HCT116 (cell line): Measurements from ENCODE around the gene CLTC. TPM values are rescaled to one million over a fixed set of nuclear protein-coding genes. Genes with fewer than 3 reads are reported as not detected.

ENCODE experiments used
- ATAC-seq: fragments of 200-7000 bp; cut with Tn5 transposase; 2 replicates; pipeline ENCODE4 v1.9.1; 2020; ENCODE audit warnings: mild to moderate bottlenecking, moderate library complexity
- BruUV-seq: library from RNA; stranded (reverse); fragments of 400-500 nt; replicated peaks from 2 replicates; lab custom pipeline; 2021; lab: Mats Ljungman, UMichigan
- CTCF ChIA-PET: fragments of 300-600 bp; sonication (Branson Sonifier 250); formaldehyde crosslinking; loops from one replicate; lab custom pipeline; 2021; ENCODE audit warnings: antibody characterized with exemption; lab: Charles Lee
- POLR2A ChIA-PET: fragments of 300-600, 350-600 bp; sonication (Branson Sonifier 250); formaldehyde crosslinking; loops from one replicate; lab custom pipeline; 2021; ENCODE audit warnings: antibody characterized with exemption; lab: Charles Lee
- RAD21 ChIA-PET, 2 experiments: fragments of 300-600 bp; sonication (Branson Sonifier 250); formaldehyde crosslinking; loops; one replicate each; lab custom pipeline; 2023; ENCODE audit warnings: low total read pairs in 2 of 2; ENCODE audit not compliant: uncharacterized antibody in 2 of 2, unreplicated experiment in 2 of 2, low non-redundant PET in 1 of 2; lab: Charles Lee
- DNase-seq: peaks from one replicate; pipeline ENCODE4 v3.0.0-alpha.2; 2010; ENCODE audit warnings: low read depth, low spot score
- H2AFZ ChIP-seq: fragments of 200-600 bp; shearing (Covaris generic), sonication (generic); 2 replicates; pipeline ENCODE4 v1.6.1; 2017; ENCODE audit warnings: low read depth, mixed run types, mixed read lengths, antibody characterized with exemption, low read length; ENCODE audit not compliant: poor library complexity, severe bottlenecking
- H3K27ac ChIP-seq: 2 replicates; pipeline ENCODE4 v1.5.1; 2012; ENCODE audit warnings: low read depth, low read length
- H3K27me3 ChIP-seq: fragments of 200-600 bp; sonication (generic); 2 replicates; pipeline ENCODE4 v1.6.1; 2016; ENCODE audit warnings: mixed run types, low read length, mixed read lengths; ENCODE audit not compliant: insufficient read depth
- H3K36me3 ChIP-seq, 2 experiments: fragments of 200-500 bp in 1 of 2; fragments of 200-600 bp in 1 of 2; sonication (Bioruptor generic) in 1 of 2; sonication (generic) in 1 of 2; 2 replicates each; pipeline versions ENCODE4 v1.5.1 to v1.6.1; 2014 to 2016; ENCODE audit warnings: low read length in 2 of 2, inconsistent platforms in 1 of 2, mixed read lengths in 1 of 2, mixed run types in 1 of 2; ENCODE audit not compliant: insufficient read depth in 2 of 2, control insufficient read depth in 1 of 2
- H3K4me1 ChIP-seq, 2 experiments: fragments of 200-600 bp in 1 of 2; sonication (generic) in 1 of 2; 2 replicates each; pipeline versions ENCODE4 v1.5.1 to v1.6.1; 2012 to 2017; ENCODE audit warnings: low read length in 2 of 2, inconsistent platforms in 1 of 2, mild to moderate bottlenecking in 1 of 2, mixed read lengths in 1 of 2, mixed run types in 1 of 2, moderate library complexity in 1 of 2; ENCODE audit not compliant: insufficient read depth in 2 of 2, control insufficient read depth in 1 of 2
- H3K4me2 ChIP-seq: fragments of 200-600 bp; sonication (generic); 2 replicates; pipeline ENCODE4 v1.6.1; 2017; ENCODE audit warnings: mixed run types, low read length, mixed read lengths
- H3K4me3 ChIP-seq, 2 experiments: fragments of 200-600 bp in 1 of 2; sonication (generic) in 1 of 2; replicated peaks in 1 of 2; 2 replicates each; pipeline ENCODE4 v1.5.1; 2011 to 2016; ENCODE audit warnings: low read length in 2 of 2, control low read depth in 1 of 2, low read depth in 1 of 2, mild to moderate bottlenecking in 1 of 2, mixed read lengths in 1 of 2, mixed run types in 1 of 2
- H3K79me2 ChIP-seq: fragments of 200-600 bp; sonication (generic); 2 replicates; pipeline ENCODE4 v1.6.1; 2017; ENCODE audit warnings: mild to moderate bottlenecking, mixed run types, low read length, moderate library complexity, mixed read lengths; ENCODE audit not compliant: insufficient read depth
- H3K9ac ChIP-seq: fragments of 200-600 bp; sonication (generic); 2 replicates; pipeline ENCODE4 v1.6.1; 2016; ENCODE audit warnings: low read length, mixed read lengths
- H3K9me2 ChIP-seq: fragments of 200-600 bp; sonication (generic), shearing (Covaris generic); 2 replicates; pipeline ENCODE4 v1.6.1; 2017; ENCODE audit warnings: mixed run types, mild to moderate bottlenecking, moderate library complexity; ENCODE audit not compliant: insufficient read depth
- H3K9me3 ChIP-seq, 2 experiments: fragments of 200-500 bp in 1 of 2; fragments of 200-600 bp in 1 of 2; sonication (Bioruptor generic) in 1 of 2; sonication (generic) in 1 of 2; 2 replicates each; pipeline ENCODE4 v1.6.1; 2014 to 2017; ENCODE audit warnings: low read length in 2 of 2, mixed read lengths in 2 of 2, inconsistent platforms in 1 of 2, low read depth in 1 of 2, mild to moderate bottlenecking in 1 of 2, mixed run types in 1 of 2, moderate library complexity in 1 of 2; ENCODE audit not compliant: control insufficient read depth in 1 of 2, insufficient read depth in 1 of 2
- H4K20me1 ChIP-seq: fragments of 200-600 bp; sonication (generic), shearing (Covaris generic); 2 replicates; pipeline ENCODE4 v1.6.1; 2017; ENCODE audit warnings: mixed run types, mild to moderate bottlenecking, moderate library complexity; ENCODE audit not compliant: insufficient read depth
- CBX3 ChIP-seq: IDR thresholded peaks from 2 replicates; pipeline ENCODE4 v1.6.1; 2012; ENCODE audit warnings: low read depth
- CEBPB ChIP-seq: IDR thresholded peaks from 2 replicates; pipeline ENCODE4 v1.6.1; 2012; ENCODE audit warnings: low read depth
- EGR1 ChIP-seq: IDR thresholded peaks from 2 replicates; pipeline ENCODE4 v1.6.1; 2012; ENCODE audit warnings: low read depth
- EZH2phosphoT487 ChIP-seq: fragments of 200-600 bp; IDR thresholded peaks from 2 replicates; pipeline ENCODE4 v1.6.1; 2018; ENCODE audit warnings: antibody characterized with exemption, borderline replicate concordance
- FOSL1 ChIP-seq: IDR thresholded peaks from 2 replicates; pipeline ENCODE4 v1.6.1; 2012; ENCODE audit warnings: low read depth
- JUND ChIP-seq: IDR thresholded peaks from 2 replicates; pipeline ENCODE4 v1.6.1; 2012
- POLR2A ChIP-seq: IDR thresholded peaks from 2 replicates; pipeline ENCODE4 v1.7.0; 2011; ENCODE audit warnings: borderline replicate concordance; ENCODE audit not compliant: insufficient read depth, insufficient read length; ENCODE audit errors: extremely low read depth
- POLR2AphosphoS5 ChIP-seq: IDR thresholded peaks from 2 replicates; pipeline ENCODE4 v1.6.1; 2011; ENCODE audit warnings: mild to moderate bottlenecking, low read depth, low read length, moderate library complexity
- RAD21 ChIP-seq: IDR thresholded peaks from 2 replicates; pipeline ENCODE4 v1.6.1; 2012; ENCODE audit warnings: low read depth, mild to moderate bottlenecking
- SIN3A ChIP-seq: IDR thresholded peaks from 2 replicates; pipeline ENCODE4 v1.6.1; 2012; ENCODE audit warnings: low read depth
- SP1 ChIP-seq: IDR thresholded peaks from 2 replicates; pipeline ENCODE4 v1.6.1; 2012; ENCODE audit warnings: low read depth
- SRF ChIP-seq: IDR thresholded peaks from 2 replicates; pipeline ENCODE4 v1.6.1; 2012; ENCODE audit warnings: low read depth
- TCF7L2 ChIP-seq: IDR thresholded peaks from 2 replicates; pipeline ENCODE4 v1.7.0; 2011; ENCODE audit warnings: borderline replicate concordance, inconsistent platforms; ENCODE audit not compliant: insufficient read depth, insufficient read length; ENCODE audit errors: extremely low read depth
- YY1 ChIP-seq: IDR thresholded peaks from 2 replicates; pipeline ENCODE4 v1.6.1; 2011; ENCODE audit warnings: low read length, low read depth, moderate library complexity, mild to moderate bottlenecking; ENCODE audit not compliant: insufficient replicate concordance; ENCODE audit errors: extremely low read depth
- intact Hi-C: fragments of 100-400 bp; cut with micrococcal nuclease; formaldehyde crosslinking; loops from 2 replicates; pipeline ENCODE4 v1.10.0; 2022
- total RNA-seq: library from RNA; stranded (reverse); gene quantifications from one replicate; pipeline ENCODE4 v1.2.1, GENCODE V29; 2021; ENCODE audit not compliant: unreplicated experiment
- TF ChIP-seq, protein P1 (sequence below): IDR thresholded peaks from 2 replicates; pipeline ENCODE4 v1.6.1; 2011; ENCODE audit warnings: mild to moderate bottlenecking, low read length, moderate library complexity; ENCODE audit not compliant: insufficient replicate concordance; ENCODE audit errors: extremely low read depth

Gene CLTC
- total RNA-seq, 1 experiment from 2014 or later = 351 TPM

DNA sequence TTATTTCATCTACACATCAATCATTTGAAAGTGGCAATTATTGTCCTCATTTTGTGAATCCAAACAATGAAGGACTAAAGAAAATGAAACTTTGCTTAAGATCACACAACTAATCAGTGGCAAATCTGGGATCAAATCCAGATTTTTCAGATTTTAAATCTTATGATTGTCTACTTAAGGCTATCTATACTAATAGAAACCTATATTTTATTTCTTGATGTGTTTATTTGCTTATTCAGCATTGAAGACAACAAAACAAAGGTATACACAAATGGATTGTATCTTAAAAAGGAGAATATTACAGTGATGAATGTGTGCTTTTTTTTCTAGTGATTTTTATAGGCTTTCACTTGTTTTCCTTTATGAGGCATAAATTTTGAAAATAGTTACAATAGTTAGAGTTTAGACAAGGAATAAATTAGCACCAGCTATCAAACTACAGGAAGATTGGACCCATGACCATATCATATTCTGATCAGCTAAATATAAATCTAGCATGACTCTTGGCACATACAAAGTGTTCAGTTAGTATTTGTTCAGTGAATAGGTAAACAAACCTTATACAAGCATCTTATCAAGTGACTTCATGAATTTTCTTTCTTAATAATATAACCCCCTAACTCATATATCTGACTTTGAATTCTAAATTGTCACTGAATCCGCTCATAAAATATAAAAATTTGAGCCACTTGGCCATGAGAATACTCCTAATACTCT lies 108.3 kb downstream of the CLTC start:
- POLR2A ChIA-PET = no interaction called here

More for the DNA sequence above, 108.3 kb downstream of the CLTC start:
- Histone ChIP-seq H4K20me1 (peaks cover 9% of the 10 kb centered on the region), H3K9ac (no peak overlapping the region), H3K9me2 (no peaks in the 10 kb centered on the region), H3K79me2 (peaks cover 93% of the 10 kb centered on the region), H3K27ac (no peak overlapping the region), H3K27me3 (no peaks in the 10 kb centered on the region), H3K9me3 (no peaks in the 10 kb centered on the region), H2AFZ (no peak overlapping the region), H3K36me3 (peaks cover 0 to 7% of the 10 kb centered on the region in 2 experiments; a peak in 1 of 4 replicates), H3K4me3 (no peak overlapping the region), H3K4me2 (no peak overlapping the region), H3K4me1 (peaks cover 8 to 13% of the 10 kb centered on the region in 2 experiments)
- TF ChIP-seq, protein P1, sequence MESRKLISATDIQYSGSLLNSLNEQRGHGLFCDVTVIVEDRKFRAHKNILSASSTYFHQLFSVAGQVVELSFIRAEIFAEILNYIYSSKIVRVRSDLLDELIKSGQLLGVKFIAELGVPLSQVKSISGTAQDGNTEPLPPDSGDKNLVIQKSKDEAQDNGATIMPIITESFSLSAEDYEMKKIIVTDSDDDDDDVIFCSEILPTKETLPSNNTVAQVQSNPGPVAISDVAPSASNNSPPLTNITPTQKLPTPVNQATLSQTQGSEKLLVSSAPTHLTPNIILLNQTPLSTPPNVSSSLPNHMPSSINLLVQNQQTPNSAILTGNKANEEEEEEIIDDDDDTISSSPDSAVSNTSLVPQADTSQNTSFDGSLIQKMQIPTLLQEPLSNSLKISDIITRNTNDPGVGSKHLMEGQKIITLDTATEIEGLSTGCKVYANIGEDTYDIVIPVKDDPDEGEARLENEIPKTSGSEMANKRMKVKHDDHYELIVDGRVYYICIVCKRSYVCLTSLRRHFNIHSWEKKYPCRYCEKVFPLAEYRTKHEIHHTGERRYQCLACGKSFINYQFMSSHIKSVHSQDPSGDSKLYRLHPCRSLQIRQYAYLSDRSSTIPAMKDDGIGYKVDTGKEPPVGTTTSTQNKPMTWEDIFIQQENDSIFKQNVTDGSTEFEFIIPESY = no peak
- no peak for TF ChIP-seq CEBPB
- TF ChIP-seq RAD21 = no peak
- no peak for TF ChIP-seq TCF7L2
- no peak for TF ChIP-seq EZH2phosphoT487
- no peak for TF ChIP-seq JUND
- TF ChIP-seq FOSL1 = no peak
- no peak for TF ChIP-seq SRF
- no peak for TF ChIP-seq SIN3A
- TF ChIP-seq POLR2A = no peak
- TF ChIP-seq POLR2AphosphoS5 = no peak
- no peak for TF ChIP-seq CBX3
- TF ChIP-seq YY1 = no peak
- TF ChIP-seq SP1 = no peak
- TF ChIP-seq EGR1 = no peak
- BruUV-seq = no TSS peak
- CTCF ChIA-PET = no interaction called here
- no peak for ATAC-seq
- RAD21 ChIA-PET = no interaction called here
- DNase-seq = no peak
- intact Hi-C loops = no loop called here
